SK-MEL-5 (cell line): ENCODE measurements around the gene CTBP2. TPM values are rescaled to one million over a fixed set of nuclear protein-coding genes. Genes with fewer than 3 reads are reported as not detected.
"Not testable (repeated sequence)": the region's sequence is repeated elsewhere in the genome, so short reads cannot be mapped to it uniquely, and the experiment has no call there.

Experiments
- DNase-seq: peaks from one replicate; pipeline ENCODE4 v3.0.0-alpha.2; 2016; ENCODE audit warnings: low read depth, low spot score
- in situ Hi-C: cut with HindIII; loops from 2 replicates; pipeline ENCODE4 v1.10.0; 2016; ENCODE audit warnings: low sequenced_read_pairs, high pct_unique_total_duplicates, low pct_unique_long_range_greater_than_20kb
- total RNA-seq: library from RNA; depleted of rRNA; stranded (reverse); fragments of >200 nt; shearing (Covaris generic); gene quantifications from 2 replicates; pipeline ENCODE4 v1.2.3, GENCODE V29; 2014

Gene CTBP2
- total RNA-seq, 1 experiment from 2014 or later: 38.1 TPM

GRCh38 chr10:125163312-125163711, 2.9 kb upstream of the CTBP2 start:
- in situ Hi-C loops, DNase-seq: not testable (repeated sequence)

GRCh38 chr10:125162120-125162931, 2.0 kb upstream of the CTBP2 start:
- no peak for DNase-seq
- in situ Hi-C loops: no loop called here

GRCh38 chr10:125161707-125162119, 1.4 kb upstream of the CTBP2 start:
- in situ Hi-C loops: no loop called here
- no peak for DNase-seq

GRCh38 chr10:125160856-125161706, 718 bp upstream of the CTBP2 start:
- in situ Hi-C loops: no loop called here
- DNase-seq: peak; percentile 85

GRCh38 chr10:125159486-125159931, 854 bp downstream of the CTBP2 start:
- DNase-seq: no peak
- in situ Hi-C loops: no loop called here

GRCh38 chr10:125158601-125159485, 1.5 kb downstream of the CTBP2 start:
- in situ Hi-C loops: no loop called here
- peak; percentile 21 for DNase-seq

GRCh38 chr10:125158275-125158600, 2.1 kb downstream of the CTBP2 start:
- no peak for DNase-seq
- in situ Hi-C loops: no loop called here

GRCh38 chr10:125157505-125157904, 2.9 kb downstream of the CTBP2 start:
- in situ Hi-C loops: no loop called here

GRCh38 chr10:125156739-125157480, 3.5 kb downstream of the CTBP2 start:
- in situ Hi-C loops: no loop called here
- no peak for DNase-seq

More at GRCh38 chr10:125157505-125157904, 2.9 kb downstream of the CTBP2 start:
- no peak for DNase-seq

GRCh38 chr10:125156196-125156595, 4.2 kb downstream of the CTBP2 start:
- DNase-seq: no peak
- in situ Hi-C loops: no loop called here

- in situ Hi-C loops: no loop called here
- peak; percentile 22 for DNase-seq
Measured at GRCh38 chr10:125155101-125155500, 5.3 kb downstream of the CTBP2 start.

- DNase-seq: no peak
- in situ Hi-C loops: no loop called here
Measured at GRCh38 chr10:125154529-125154928, 5.8 kb downstream of the CTBP2 start.

- in situ Hi-C loops: no loop called here
- DNase-seq: peak; percentile 44
Measured at GRCh38 chr10:125153703-125154490, 6.5 kb downstream of the CTBP2 start.

- DNase-seq: no peak
- in situ Hi-C loops: no loop called here
Measured at GRCh38 chr10:125152450-125153368, 7.7 kb downstream of the CTBP2 start.

GRCh38 chr10:125151553-125152449, 8.6 kb downstream of the CTBP2 start:
- in situ Hi-C loops: no loop called here
- no peak for DNase-seq
